ENCODE measurements around the gene SMIM21.

DNA sequence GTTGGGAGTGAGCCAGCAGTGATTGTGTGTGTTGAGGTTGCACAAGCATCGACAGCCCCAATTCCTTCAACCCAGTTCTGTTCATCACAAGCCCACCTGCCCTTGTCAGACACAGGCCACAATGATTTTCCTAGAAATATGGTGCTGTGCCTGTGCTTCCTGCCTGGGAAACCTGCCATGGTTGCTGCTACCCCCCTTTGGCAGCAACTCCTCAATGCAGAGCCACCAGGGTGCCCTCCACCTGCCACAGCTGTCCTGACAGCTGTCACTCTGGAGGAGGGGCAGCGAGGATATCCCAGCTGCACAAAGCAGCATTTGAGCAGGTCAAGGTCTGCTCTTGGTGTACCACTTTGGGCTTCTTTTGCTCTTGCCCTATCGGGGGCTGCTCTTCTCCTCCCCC, 27.1 kb downstream of the SMIM21 start:
- TF ChIP-seq POLR2A (IDR thresholded peaks at IDR 0.05) (no peak), CTCF (IDR thresholded peaks at IDR 0.05) (no peak)
